GM19240 (cell line): ENCODE measurements around the gene SPP1.
"Not testable (repeated sequence)": the region's sequence is repeated elsewhere in the genome, so short reads cannot be mapped to it uniquely, and the experiment has no call there.

ENCODE experiments used
- DNase-seq: peaks from one replicate; pipeline ENCODE4 v3.0.0; 2011; ENCODE audit warnings: low spot score; ENCODE audit not compliant: insufficient read length

SPP1 gene

DNA sequence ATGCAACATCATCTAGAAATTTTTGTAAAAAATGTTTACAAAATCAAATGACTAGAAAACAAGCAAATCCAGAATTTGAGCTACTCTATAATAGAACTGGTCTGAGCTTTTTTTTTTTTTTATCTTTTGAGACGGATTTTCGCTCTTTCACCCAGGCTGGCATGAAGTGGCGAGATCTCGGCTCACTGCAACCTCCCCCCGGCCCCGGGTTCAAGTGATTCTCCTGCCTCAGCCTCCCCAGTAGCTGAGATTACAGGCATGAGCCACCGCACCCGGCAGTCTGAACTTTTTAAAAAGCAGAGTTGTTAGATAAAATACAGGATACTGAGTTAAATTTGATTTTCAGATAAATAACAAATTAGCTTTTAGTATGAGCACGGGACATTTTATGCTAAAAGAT, 11.0 kb downstream of the SPP1 start:
- no peak for DNase-seq

DNA sequence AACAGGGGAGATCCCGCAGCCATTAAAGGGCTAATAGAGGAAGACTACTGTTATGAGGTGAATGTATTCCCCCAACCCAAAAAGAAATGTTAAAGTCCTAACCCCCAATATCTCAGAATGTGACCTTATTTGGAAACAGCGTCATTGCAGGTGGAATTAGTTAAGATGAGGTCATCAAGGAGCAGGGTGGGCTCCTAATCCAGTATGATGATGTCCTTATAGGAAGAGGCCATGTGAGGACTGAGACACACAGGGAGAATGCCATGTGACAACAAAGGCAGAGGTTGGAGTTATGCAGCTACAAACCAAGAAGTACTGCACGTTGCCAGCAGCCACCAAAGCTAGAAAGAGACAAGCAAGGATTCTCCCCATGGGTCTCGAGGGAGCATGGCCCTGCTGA, 14.3 kb downstream of the SPP1 start:
- no peak for DNase-seq

DNA sequence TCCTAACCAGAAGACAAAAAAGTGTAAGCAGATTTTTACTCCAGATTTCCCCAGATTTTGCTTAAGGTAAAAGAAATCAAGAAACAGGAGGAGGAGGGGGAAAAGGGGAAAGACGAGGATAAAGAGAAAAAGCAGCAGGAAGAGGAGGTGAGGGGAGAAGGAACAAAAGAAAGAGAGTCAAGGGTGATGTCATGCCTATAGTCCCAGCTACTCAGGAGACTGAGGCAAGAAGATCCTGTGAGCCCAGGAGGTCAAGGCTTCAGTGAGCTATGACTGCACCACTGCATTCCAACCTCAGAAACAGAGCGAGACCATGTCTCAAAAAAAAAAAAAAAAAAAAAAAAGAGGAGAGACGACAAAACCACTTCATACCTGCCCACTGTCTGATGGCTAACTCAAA, 19.9 kb downstream of the SPP1 start:
- no peak for DNase-seq

DNA sequence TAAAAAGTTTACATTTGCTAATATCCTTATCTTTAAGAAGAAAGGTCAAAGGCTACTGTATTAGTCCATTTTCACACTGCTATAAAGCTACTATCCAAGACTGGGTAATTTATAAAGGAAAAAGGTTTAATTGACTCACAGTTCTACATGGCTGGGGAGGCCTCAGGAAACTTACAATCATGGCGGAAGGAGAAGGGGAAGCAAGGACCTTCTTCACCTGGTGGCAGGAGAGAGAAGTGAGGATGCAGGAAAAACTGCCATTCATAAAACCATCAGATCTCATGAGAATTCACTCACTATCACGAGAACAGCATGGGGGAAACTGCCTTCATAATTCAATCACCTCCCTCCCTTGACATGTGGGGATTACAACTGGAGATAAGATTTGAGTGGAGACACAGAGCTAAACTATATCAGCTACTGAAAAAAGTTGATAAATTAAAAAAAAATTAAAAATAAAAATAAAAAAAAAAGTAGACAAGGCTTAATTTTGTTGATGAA, 23.7 kb downstream of the SPP1 start:
- not testable (repeated sequence) for DNase-seq

DNA sequence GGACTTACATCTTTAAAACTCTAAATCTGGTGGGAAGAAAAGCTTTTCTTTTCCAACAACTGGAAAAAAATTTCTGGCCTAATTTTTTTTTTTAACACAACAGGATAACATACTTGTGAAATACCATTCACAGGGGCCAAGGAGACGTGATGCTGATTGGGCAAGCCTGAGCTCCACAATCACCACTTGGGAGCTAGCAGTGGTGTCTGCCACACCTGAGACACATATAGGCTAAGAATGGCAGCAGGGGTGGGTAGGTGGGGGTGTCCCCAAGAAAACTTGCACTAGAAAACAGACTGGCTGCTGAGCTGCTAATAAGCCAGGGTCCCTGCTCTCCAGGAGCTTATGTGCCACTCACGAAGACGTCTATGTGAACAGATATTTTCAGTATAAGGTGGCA, 26.4 kb downstream of the SPP1 start:
- DNase-seq: no peak

DNA sequence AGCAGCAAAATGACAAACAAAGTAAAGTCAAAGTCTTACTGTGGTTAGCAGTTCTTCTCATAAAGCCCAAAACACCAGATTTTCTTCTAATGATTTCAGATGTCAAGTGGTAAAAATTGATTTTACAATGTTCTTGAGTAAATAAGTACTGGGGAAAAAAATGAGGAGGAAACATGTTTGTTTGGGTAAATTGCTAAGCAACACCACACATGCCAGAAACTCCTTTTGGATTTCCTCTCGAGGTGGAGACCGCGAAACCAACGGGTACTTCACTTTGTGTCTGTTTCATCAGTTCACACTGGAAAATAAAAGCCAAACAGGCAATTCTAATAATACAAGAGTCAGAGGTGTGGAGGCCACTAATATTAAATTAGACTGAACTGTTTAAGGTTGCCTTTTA, 27.3 kb downstream of the SPP1 start:
- DNase-seq: no peak

DNA sequence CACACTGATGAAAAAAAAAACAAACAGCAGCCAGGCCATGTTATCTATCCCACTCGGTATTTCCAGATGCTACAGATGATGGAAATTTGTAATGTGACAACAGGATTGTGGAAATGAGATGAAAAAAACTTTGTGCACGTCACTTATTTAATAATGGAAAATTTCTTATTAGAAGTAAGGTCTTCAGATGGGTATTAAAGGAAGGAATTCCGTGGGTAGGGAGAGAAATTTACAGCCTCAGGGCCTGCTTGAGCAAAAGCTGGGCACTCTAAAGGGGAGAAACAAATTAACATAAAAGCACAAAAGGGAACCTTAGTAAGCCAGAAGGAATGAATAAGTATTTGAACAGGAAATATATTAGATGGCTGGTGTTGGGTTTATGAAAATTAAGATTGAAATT, 27.7 kb downstream of the SPP1 start:
- DNase-seq: no peak

DNA sequence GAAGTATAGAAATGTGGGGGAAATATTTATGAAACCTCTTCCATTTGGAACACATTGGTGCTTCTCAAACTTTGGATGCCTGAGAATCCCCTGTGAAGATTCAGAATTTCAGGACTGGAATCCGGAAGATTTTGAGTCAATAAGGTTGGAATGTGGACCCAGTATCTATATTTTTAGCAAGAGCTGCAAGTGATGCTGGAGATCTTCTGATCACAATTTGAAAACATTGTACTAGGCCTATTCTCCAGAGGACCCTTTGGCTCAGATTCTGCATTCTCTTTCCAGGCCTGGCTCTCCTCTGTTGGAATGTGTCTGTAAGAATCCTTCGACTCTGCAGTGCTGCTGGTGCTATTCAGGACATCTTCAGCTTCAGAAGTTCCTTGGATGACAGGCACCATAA, 29.6 kb downstream of the SPP1 start:
- DNase-seq: no peak

DNA sequence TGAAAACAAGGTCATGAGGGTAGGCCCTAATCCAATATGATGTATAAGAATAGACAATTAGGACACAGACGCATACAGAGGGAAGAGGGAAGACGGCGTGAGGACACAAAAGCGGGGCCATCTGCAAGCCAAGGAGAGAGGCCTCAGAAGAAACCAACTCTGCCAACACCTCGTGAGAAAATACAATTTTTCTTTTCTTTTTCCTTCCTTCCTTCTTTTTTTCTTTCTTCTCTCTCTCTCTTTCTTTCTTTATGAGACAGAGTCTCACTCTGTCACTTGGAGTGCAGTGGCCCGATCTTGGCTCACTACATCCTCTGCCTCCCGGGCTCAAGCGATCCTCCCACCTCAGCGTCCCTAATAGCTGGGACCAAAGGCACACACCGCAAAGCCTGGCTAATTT, 30.4 kb downstream of the SPP1 start:
- no peak for DNase-seq

DNA sequence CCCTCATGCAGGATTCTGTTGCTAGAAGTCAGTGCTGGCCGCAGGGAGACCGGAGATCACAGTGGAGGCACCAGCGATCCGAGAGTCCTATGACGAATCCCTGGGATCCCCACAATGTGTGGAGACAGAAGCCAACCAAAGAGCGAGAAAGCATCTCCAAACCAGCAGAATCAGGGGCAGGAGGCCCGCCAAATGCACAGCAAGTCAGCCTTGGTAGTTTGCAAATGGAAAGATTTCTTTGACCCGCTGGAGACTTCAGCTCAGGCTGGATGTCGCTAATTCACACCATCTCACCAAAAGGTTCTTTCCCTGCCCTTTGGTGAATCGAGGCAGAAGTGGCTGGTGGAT, 31.4 kb downstream of the SPP1 start:
- DNase-seq: no peak

DNA sequence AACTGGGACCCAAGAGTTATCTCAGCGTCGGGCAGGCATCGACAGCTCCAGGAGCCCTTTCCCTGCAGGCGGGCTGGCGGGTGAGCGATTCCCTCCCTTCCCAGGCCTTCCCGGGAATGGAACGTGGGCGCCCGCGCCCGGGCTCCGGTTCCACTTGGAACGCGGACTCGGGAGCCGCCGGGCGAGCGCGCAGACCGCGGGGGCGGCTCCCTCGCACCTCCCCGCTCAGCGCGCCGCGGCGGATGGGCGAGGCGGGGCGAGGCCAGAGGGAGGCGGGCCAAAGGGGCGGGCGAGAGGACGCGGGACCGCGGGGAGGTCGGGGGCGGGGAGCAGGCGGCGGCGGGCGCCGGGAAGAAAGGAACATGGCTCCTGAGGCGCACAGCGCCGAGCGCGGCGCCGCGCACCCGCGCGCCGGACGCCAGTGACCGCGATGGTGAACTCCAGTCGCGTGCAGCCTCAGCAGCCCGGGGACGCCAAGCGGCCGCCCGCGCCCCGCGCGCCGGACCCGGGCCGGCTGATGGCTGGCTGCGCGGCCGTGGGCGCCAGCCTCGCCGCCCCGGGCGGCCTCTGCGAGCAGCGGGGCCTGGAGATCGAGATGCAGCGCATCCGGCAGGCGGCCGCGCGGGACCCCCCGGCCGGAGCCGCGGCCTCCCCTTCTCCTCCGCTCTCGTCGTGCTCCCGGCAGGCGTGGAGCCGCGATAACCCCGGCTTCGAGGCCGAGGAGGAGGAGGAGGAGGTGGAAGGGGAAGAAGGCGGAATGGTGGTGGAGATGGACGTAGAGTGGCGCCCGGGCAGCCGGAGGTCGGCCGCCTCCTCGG, 32.0 kb downstream of the SPP1 start, which contains the start of gene PKD2:
TSS of gene PKD2 (plus strand) at position 332 of the 818 bp plus-strand sequence. CDS start at position 431, 99 bp downstream.
- peak; percentile 61 for DNase-seq

DNA sequence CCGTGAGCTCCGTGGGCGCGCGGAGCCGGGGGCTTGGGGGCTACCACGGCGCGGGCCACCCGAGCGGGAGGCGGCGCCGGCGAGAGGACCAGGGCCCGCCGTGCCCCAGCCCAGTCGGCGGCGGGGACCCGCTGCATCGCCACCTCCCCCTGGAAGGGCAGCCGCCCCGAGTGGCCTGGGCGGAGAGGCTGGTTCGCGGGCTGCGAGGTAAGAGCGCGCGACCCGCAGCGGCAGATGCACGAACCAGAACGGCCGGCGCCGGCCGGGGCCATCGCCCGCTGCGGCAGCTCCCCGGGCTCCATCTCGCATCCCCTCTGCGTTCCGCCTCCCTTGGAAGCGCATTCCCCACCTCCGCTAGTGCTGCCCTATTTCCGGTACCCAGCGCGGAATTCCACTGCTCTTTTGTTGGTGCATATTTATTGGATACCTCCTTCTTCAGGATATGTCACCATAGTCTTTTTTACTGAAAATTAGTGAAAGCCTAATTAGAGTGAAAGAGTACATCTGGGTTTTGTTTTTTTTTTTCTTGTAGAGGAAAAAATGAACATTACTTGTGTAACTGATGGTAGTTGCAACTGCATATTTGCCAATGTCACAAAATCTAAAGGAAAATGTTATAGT, 32.7 kb downstream of the SPP1 start:
- DNase-seq: peak; percentile 20

DNA sequence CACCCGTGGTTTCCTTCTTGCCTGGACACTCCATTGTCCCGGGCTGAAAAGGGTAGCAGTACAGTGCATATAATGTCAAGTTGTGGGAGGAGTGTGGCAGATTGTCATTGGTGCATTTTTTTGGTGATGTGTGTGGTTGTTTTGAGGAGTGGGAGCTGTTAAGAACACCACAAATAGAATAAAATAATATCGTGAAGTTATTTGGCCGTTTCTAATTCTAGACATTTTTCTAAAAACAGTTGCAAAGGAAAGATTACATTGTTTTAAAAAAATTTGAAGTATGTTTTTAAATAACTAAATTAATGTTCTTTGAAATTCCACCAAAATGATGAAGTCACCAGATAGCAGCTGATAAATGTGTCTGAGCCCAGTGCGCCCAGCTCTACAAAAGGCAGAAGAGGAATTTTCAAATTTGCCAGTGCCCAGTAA, 33.2 kb downstream of the SPP1 start:
- no peak for DNase-seq

DNA sequence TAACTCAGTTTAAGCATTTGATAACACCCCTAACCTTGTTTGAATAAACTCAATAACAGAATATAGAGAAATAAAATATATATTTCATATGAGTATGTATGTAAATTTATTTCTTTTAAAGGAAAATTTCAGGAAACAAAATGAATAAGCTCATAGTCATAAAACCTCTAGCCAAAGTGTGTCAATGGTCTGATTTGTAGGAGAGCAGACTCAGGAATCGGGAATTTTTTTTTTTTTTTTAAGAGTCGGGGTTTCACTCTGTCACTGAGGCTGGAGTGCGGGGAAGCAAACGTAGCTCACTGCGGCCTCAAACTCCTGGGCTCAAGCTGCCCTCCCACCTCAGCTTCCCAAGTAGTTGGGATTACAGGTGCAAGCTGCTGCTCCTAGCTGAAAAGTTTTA, 34.4 kb downstream of the SPP1 start:
- no peak for DNase-seq

DNA sequence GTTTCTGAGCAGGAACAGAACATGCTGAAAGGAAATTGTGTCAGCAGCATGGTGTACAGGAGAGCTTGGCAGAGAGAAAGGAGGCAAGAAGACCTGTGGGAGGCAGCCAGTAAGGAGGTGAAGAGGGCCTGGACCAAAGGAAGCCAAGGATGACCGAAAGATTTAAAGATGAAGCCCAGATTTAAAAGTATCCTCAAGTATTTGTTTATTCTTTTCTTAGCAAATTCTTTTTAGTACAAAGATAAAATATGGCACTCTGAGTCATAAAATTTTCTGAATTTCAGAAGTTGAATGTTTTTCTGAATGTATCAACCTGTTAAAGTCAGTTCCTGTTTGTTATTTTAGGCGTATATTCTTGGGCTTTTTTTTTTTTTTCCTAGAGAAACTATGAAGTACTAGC, 35.5 kb downstream of the SPP1 start:
- DNase-seq: no peak

DNA sequence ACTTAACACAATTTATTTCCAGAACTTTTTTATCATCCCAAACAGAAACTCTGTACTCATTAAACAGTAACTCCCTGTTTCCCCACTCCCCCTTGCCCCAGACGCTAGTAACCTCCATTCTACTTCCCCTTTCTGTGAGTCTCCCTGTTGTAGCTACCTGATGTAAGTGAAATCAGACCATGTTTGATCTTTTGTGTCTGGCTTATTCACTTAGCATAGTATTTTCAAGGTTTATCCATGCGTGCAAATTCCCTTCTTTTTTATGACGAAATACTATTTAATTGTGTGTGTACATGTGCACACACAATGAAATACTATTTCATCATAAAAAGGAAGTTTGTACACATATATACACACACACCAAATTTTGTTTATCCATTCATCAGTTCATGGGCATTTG, 37.1 kb downstream of the SPP1 start:
- DNase-seq: no peak

DNA sequence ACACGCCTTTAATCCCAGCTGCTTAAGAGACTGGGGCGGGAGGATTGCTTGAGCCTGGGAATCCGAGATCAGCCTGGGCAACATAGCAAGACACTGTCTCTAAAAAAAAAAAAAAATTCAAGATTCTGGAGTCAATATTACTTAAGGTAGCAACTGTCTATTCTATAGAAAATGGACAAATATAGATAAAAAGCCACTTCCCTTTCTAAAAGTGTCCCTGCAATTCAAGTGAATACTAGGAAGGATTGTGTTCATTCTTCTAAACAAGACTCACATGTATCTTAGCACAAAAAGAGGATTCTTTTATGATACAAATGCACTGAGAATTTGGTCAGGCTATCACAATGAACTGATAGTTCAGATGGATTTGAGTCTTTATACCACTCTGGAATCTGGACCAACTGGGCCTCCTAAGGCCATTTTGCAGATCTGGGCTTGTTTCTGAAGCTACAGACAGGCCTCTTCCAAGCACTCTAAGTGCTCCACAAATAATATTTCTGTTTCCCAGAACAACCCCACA, 38.9 kb downstream of the SPP1 start:
- DNase-seq: no peak

DNA sequence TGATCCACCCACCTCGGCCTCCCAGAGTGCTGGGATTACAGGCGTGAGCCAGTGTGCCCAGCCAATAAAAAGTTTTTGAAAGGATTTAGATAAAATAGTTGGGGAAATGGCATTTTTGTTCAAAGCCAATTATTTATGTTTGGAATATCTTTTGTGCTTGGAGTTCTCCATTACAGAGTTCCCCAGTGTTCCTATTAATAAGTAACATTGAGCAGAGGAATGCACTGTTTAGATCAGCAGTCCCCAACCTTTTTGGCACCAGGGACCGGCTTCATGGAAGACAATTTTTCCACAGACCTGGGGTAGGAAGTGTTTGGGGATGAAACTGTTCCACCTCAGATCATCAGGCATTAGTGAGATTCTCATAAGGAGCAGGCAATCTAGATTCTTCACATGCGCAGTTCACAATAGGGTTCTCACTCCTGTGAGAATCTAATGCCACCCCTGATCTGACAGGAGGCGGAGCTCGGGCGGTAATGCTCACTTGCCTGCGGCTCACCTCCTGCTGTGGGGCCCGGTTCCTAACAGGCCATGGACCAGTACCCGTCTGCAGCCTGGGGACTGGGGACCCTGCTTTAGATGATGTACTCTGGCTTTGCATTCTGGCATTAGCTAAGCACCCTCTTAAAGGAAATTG, 40.3 kb downstream of the SPP1 start:
- no peak for DNase-seq

DNA sequence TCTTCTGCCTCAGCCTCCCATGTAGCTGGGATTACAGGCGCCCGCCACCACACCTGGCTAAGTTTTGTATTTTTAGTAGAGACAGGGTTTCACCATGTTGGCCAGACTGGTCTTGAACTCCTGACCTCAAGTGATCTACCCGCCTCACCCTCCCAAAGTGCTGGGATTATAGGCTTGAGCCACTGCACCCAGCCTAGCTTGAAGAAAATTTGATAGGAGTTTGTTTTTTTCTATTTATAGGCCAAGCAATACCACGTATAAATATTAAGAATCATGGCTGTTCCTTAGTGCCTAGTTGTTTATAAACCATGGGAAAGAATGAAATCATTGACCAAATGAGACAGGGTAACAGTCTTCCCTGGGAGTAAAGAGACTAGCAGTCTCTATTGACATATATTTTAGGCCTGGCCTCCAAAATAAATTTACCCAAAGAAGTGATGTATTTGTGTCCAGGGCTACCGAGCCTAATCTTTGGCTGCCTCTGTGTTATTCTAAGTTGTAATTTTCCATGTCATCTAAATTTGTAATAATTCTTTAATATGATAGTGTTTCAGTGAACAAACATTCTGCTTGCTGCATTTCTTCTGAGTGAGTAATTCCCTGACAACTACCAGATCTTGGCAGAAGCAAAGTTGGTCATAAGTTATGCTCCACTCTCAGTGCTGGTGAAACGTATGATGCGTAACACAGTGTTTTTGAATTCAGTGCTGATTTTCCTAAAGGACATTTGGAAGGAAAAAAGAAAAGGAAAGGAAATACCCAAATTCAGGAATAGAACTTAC, 42.2 kb downstream of the SPP1 start:
- no peak for DNase-seq

DNA sequence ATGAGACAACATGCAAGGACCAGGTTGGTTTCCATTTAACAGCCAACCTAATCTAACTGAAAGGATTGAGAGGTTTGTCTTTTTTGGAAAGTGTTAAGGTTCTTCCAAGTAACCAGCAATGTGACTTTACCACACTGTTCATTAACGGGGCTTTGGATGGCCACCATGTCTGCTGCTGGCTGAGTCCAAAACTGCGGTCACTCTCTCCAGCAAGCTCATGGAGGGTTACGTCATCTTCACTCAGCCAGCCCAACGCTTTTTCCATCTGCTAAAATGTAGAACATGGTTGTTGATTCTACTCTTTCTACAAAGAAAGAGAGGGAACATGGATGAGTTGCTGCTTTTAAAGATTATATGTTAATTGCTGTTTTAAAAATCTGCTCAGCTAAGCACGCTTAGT, 43.0 kb downstream of the SPP1 start:
- DNase-seq: no peak

DNA sequence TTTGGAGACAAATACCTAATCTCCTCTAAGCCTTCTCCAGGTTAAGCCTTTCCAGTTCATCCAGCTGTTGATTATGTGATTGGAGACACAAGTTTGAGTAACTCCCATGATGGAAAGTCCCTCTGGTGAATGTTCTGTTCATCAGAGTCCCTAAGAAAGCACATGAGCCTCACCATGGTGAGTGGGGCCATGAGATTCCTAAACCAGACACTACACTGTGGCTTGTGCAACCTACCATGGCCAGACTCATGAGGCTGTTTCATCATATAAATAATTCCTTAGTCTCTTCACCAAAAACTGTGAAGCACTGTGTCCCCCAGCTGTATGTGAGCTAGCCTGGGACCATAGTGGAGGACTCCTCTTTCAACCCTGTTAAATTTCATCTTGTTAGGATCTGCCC, 46.3 kb downstream of the SPP1 start:
- no peak for DNase-seq
